Measurements from ENCODE around the gene CUL9. TPM values are rescaled to one million over a fixed set of nuclear protein-coding genes. Genes with fewer than 3 reads are reported as not detected.

CUL9 gene
- total and polyA plus RNA-seq, 8 donors = 11.3 to 99.3 (median 15.1) TPM

- intact Hi-C loops (cut with DNase I) = loop anchor here in 1 of 3 donors (5.0 kb wide), 1 partner anchor 247 kb away; no protein-coding TSS in a partner anchor
- no peak for DNase-seq
- TF ChIP-seq, protein P1, sequence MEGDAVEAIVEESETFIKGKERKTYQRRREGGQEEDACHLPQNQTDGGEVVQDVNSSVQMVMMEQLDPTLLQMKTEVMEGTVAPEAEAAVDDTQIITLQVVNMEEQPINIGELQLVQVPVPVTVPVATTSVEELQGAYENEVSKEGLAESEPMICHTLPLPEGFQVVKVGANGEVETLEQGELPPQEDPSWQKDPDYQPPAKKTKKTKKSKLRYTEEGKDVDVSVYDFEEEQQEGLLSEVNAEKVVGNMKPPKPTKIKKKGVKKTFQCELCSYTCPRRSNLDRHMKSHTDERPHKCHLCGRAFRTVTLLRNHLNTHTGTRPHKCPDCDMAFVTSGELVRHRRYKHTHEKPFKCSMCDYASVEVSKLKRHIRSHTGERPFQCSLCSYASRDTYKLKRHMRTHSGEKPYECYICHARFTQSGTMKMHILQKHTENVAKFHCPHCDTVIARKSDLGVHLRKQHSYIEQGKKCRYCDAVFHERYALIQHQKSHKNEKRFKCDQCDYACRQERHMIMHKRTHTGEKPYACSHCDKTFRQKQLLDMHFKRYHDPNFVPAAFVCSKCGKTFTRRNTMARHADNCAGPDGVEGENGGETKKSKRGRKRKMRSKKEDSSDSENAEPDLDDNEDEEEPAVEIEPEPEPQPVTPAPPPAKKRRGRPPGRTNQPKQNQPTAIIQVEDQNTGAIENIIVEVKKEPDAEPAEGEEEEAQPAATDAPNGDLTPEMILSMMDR (IDR thresholded peaks at IDR 0.05) = no peak
- no peaks in the 10 kb centered on the region for H3K9me3 ChIP-seq
- no peak overlapping the region for H3K27ac ChIP-seq
- 65 to 69% methylated on average over 11 of the region's 11 CpGs for WGBS, 2 donors
- no peaks in the 10 kb centered on the region for H3K27me3 ChIP-seq
- H3K4me1 ChIP-seq = no peaks in the 10 kb centered on the region
- H3K4me3 ChIP-seq = no peak overlapping the region
- FAIRE-seq = no peak
- no peak for ATAC-seq
- no peaks in the 10 kb centered on the region for H3K36me3 ChIP-seq
These were observed 73.5 kb downstream of the CUL9 start for GRCh38 chr6:43255408-43256054.

DNA sequence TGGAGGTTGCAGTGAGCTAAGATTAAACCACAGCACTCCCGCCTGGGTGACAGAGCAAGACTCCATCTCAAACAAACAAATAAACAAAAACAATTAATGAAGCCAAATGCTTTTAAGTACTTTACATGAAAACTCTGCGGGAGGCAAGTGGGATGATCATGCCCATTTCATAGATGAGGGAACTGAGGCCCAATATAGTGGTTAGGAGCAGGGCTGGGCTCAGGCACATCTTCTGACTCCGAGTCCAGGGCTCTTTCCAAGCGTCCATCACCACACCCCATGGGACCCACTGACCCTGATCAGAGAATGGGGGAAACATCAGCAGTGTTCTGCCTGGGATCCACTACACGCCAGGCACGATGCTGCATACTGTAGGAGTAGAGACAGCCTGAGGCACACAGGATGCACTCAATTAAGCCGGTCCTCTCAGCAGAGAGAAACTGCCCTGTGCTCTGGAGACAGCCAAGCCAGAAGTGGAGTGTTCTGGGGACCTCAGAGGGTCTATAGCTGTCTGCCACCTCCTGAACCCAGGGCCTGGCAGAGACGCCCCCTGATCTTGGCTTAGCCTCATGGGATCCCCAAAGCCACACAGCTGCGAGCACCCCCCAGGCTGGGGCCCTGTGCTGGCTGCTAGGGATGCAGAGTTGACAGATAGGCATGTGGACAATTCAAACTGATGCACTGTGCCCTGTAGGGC, 74.8 kb downstream of the CUL9 start:
- intact Hi-C loops (cut with DNase I) = loop anchor here in 1 of 3 donors (5.0 kb wide), 1 partner anchor 245 kb away; no protein-coding TSS in a partner anchor
- no peak for ATAC-seq
- WGBS, 2 donors = 72 to 75% methylated on average over 9 of the region's 9 CpGs

DNA sequence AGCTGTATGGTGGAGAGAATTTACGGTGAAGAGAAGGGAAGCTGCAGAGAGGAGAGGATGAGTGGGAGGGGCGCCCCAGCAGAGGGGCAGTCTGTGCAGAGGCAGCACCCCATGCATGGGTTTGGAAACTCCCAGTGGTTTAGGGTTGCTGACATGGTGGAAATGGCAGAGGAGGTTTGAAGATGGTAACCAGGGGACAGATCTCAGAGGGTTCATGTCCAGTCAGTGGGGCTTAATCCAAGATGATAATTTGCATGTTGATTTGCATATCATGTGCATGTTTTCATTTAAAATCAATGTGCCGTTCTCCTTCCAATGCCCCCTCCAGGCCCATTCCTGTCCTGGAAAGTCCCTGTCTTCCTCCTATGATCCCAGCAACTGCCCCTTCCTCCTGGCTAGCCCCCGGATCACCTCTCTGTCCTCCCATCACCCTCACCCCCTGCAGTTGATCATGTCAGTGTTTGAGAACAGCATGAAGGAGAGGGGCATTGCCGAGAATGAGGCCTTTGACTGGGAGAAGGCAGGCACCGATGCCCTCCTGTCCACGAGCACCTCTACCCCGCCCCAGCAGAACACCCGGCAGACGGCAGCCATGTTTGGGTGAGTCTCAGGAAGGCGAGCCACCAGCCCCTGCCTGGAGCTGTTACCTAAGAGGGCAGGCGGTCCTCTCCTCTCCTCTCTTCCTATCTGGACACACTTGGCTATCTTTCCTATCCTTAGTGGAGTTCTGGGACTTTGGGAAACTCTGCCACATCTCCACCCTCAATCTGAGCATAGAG, 75.6 kb downstream of the CUL9 start:
- FAIRE-seq (no peak), ATAC-seq (no peak), DNase-seq (no peak)
- 75 to 80% methylated on average over 12 of the region's 12 CpGs for WGBS, 2 donors
- Histone ChIP-seq H3K36me3 (no peaks in the 10 kb centered on the region), H3K4me3 (no peak overlapping the region), H3K9me3 (no peaks in the 10 kb centered on the region), H3K27ac (no peak overlapping the region), H3K4me1 (no peaks in the 10 kb centered on the region), H3K27me3 (no peaks in the 10 kb centered on the region)
- intact Hi-C loops (cut with DNase I) = loop anchor here in 1 of 3 donors (5.0 kb wide), 1 partner anchor 245 kb away; no protein-coding TSS in a partner anchor
- TF ChIP-seq, protein P1 (IDR thresholded peaks at IDR 0.05) = no peak

More for the DNA sequence above, 74.8 kb downstream of the CUL9 start:
- H3K27ac ChIP-seq = no peak overlapping the region
- H3K4me3 ChIP-seq = no peak overlapping the region
- no peaks in the 10 kb centered on the region for H3K9me3 ChIP-seq
- DNase-seq (no peak), FAIRE-seq (no peak)
- no peaks in the 10 kb centered on the region for H3K27me3 ChIP-seq
- H3K36me3 ChIP-seq = no peaks in the 10 kb centered on the region
- TF ChIP-seq, protein P1 (IDR thresholded peaks at IDR 0.05) = no peak
- H3K4me1 ChIP-seq = no peaks in the 10 kb centered on the region

GRCh38 chr6:43258180-43258579, 76.2 kb downstream of the CUL9 start:
- FAIRE-seq = no peak
- Histone ChIP-seq H3K9me3 (no peaks in the 10 kb centered on the region), H3K27ac (no peak overlapping the region), H3K27me3 (no peaks in the 10 kb centered on the region), H3K36me3 (no peaks in the 10 kb centered on the region), H3K4me1 (no peaks in the 10 kb centered on the region), H3K4me3 (no peak overlapping the region)
- intact Hi-C loops (cut with DNase I) = loop anchor here in 1 of 3 donors (5.0 kb wide), 1 partner anchor 244 kb away; no protein-coding TSS in a partner anchor
- 45 to 50% methylated on average over 4 of the region's 4 CpGs for WGBS, 2 donors
- TF ChIP-seq, protein P1 (IDR thresholded peaks at IDR 0.05) = no peak
- DNase-seq = no peak
- ATAC-seq = no peak
